ENCODE results near the gene ADAP1.
"Not testable (repeated sequence)": the region's sequence is repeated elsewhere in the genome, so short reads cannot be mapped to it uniquely, and the experiment has no call there.

The ADAP1 gene, protein sequence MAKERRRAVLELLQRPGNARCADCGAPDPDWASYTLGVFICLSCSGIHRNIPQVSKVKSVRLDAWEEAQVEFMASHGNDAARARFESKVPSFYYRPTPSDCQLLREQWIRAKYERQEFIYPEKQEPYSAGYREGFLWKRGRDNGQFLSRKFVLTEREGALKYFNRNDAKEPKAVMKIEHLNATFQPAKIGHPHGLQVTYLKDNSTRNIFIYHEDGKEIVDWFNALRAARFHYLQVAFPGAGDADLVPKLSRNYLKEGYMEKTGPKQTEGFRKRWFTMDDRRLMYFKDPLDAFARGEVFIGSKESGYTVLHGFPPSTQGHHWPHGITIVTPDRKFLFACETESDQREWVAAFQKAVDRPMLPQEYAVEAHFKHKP

DNA sequence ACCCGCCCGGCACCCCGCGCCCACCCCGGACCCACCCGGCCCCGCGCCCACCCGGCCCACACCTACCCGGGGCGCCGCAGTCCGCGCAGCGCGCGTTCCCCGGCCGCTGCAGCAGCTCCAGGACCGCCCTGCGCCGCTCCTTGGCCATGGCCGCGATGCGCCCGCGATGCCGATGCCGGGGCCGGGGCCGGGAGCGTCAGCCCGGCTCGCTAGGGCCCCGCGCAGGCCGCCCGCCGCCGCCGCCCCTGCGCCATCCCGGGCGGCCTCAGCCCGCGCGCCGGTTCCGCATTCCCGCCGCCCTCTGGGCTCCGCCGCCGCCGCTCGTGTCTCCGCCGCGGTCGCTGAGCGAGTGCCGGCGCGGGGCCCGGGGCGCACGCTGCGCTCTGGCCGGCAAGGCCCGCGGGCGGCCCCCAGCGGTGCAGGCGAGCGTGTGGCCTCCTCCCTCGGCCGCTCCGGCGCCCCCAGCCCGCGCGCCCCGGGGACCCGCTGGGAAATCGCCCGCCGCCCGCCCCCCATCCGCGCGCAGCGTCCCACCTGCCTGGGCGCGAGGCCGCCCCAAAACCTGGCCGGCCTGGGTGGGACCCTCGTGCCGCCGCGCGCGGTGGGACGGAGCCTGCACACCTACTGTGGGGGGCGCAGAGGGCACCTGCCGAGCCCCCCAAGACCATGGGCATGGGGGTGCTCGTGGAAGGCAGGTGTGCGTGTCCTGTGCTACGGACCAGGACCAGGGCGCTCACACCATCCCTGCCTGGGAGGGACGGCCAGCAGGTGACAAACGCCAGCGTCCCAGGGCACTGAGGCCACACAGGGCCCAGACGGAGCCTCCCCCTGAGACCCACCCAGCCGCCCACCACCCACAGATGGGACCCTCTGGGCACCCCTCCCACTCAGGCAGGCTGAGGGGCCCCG, at the start of gene ADAP1:
ADAP1 (minus strand) TSS at position 351 of the 909 bp plus-strand sequence; CDS start at position 148, 203 bp downstream.
- TF ChIP-seq CTCF (conservative IDR thresholded peaks at IDR 0.05) = peak; percentile 70
- H3K27ac ChIP-seq = peak within 1 kb of the TSS; percentile 65

DNA sequence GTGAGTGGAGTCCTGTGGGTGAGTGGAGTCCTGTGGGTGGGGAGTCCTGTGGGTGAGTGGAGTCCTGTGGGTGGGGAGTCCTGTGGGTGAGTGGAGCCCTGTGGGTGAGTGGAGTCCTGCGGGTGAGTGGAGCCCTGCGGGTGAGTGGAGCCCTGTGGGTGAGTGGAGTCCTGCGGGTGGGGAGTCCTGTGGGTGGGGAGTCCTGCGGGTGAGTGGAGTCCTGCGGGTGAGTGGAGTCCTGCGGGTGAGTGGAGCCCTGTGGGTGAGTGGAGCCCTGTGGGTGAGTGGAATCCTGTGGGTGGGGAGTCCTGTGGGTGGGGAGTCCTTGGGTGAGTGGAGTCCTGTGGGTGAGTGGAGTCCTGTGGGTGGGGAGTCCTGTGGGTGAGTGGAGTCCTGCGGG, 48.0 kb upstream of the ADAP1 start:
- H3K27ac ChIP-seq = not testable (repeated sequence)

GRCh38 chr7:1002026-1002425, 47.5 kb upstream of the ADAP1 start:
- not testable (repeated sequence) for H3K27ac ChIP-seq

DNA sequence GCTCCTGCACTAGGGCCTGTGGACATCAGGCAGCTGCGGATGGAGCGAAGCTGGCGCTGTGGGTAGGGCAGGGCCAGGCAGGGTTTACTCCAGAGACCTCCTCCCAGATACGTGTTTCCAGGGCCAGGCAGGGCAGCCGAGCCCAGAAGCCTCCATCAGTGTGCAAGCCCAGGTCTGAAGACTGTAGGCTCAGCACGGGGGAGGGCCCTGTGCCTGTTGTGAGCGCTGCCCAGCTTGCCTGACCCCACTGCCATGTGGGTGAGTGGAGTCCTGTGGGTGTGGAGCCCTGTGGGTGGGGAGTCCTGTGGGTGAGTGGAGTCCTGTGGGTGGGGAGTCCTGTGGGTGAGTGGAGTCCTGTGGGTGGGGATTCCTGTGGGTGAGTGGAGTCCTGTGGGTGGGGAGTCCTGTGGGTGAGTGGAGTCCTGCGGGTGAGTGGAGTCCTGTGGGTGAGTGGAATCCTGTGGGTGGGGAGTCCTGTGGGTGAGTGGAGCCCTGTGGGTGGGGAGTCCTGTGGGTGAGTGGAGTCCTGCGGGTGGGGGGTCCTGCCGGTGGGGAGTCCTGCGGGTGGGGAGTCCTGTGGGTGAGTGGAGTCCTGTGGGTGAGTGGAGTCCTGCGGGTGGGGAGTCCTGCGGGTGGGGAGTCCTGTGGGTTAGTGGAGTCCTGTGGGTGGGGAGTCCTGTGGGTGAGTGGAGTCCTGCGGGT, 46.7 kb upstream of the ADAP1 start:
- not testable (repeated sequence) for H3K27ac ChIP-seq

DNA sequence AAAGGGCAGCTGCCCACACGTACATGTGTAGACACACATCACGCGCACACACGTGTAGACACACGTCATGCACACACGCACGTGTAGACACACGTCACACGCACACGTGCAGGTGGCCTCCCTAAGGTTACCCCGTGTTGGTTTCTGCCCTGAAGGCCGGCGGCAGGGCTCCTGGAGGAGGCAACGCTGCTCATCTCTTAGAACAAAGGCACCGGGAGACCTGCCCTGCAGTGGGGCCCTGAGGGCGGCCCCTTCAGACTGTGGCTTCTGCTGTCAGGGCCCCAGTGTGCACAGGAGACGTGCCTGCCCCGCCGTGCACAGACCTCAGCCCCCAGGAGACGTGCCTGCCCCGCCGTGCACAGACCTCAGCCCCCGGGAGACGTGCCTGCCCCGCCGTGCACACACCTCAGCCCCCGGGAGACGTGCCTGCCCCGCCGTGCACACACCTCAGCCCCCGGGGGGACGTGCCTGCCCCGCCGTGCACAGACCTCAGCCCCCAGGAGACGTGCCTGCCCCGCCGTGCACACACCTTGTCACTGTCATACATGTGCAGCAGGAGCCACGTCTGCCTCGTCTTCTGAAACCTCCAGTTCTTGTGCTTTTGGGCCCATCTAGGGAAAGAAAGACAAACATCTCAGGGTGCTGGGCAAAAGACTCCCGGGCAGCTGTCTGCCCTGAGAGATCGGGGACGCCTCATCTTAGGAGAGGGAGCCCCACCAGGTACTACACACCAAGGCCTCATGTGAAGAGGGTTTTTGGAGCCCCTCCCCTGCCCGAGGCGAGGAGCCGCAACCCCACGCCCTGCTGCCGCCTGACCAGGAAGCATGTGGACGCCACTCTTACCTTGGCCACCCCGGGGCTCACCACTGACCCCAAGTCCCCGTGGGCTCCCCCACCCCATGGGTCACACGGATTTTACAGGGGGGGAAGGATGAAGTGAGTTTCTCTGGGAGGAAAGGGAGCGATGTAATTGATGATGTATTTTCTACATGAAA, 45.8 kb upstream of the ADAP1 start:
- TF ChIP-seq CTCF (conservative IDR thresholded peaks at IDR 0.05) = no peak
- H3K27ac ChIP-seq = no peak overlapping the region

- TF ChIP-seq CTCF (conservative IDR thresholded peaks at IDR 0.05) = no peak
- H3K27ac ChIP-seq = no peak overlapping the region
These were observed 44.8 kb upstream of the ADAP1 start for GRCh38 chr7:999149-999879.

GRCh38 chr7:997404-998395, 43.2 kb upstream of the ADAP1 start:
- no peak for TF ChIP-seq CTCF (conservative IDR thresholded peaks at IDR 0.05)
- H3K27ac ChIP-seq = no peak overlapping the region

Measured in VCaP (cell line).